Measurements from ENCODE around the gene SPSB3.
"Not testable (repeated sequence)": the region's sequence is repeated elsewhere in the genome, so short reads cannot be mapped to it uniquely, and the experiment has no call there.

The SPSB3 gene

DNA sequence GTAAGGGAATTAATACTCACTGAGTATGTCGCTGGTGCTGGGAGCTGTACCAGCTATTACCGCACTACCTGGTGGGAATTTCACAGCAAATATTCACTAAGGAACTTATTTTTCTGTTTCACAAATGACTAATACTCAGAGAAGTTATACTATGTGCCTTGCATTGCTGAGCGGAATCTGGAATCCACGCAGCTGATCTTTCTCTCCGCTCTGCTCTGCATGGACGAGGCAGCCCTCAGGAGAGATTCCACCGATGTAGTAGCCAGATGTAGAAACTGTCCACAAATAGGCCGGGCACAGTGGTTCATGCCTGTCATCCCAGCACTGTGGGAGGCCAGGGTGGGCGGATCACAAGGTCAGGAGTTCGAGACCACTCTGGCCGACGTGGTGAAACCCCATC lies 28.2 kb downstream of the SPSB3 start:
- in situ Hi-C loops (cut with HindIII; ENCODE audit: low pct_ligation_motif_present, low pct_unique_long_range_greater_than_20kb, low sequenced_read_pairs): no loop called here
- DNase-seq: no peak

DNA sequence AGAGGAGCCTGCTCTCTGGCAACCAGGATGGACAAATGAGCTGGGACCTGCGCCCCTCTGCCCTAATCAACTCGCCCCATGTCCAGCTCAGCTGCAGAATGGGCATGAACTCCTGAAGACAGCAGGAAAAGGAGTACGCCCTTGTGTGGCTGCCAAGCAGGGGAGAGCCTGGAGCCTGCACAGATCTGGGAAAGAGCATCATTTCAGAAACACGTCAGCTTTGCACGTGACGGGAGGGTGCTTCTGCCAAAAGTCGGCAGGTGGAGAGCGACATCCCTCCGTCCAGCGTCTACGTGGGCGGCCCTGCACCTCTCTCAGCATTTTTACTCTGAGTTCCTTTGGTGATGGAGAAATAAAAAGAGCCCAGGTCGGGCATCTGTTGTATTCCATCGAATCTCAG lies 29.5 kb downstream of the SPSB3 start:
- in situ Hi-C loops (cut with HindIII; ENCODE audit: low pct_ligation_motif_present, low pct_unique_long_range_greater_than_20kb, low sequenced_read_pairs): no loop called here
- no peak for DNase-seq

DNA sequence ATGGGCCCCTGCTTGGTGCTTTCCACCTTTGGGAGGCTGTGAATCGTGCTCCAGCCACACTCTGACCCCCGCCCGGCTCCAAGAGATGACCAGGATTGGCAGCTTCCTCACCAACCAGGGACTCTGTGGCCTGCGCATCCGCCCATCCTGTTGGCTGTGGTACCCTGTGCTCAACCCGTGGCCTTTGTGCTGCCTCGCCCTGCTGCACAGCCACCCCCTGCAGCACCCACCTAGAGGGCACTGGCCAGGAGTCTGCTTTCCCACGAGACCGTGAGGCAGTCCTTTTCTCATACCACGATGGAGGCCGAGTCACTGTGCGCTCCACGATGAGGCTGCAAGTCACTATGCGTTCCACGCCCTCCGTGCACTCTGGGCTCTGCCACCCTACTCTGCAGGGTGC lies 30.4 kb downstream of the SPSB3 start:
- in situ Hi-C loops (cut with HindIII; ENCODE audit: low pct_ligation_motif_present, low pct_unique_long_range_greater_than_20kb, low sequenced_read_pairs): no loop called here
- no peak for DNase-seq

DNA sequence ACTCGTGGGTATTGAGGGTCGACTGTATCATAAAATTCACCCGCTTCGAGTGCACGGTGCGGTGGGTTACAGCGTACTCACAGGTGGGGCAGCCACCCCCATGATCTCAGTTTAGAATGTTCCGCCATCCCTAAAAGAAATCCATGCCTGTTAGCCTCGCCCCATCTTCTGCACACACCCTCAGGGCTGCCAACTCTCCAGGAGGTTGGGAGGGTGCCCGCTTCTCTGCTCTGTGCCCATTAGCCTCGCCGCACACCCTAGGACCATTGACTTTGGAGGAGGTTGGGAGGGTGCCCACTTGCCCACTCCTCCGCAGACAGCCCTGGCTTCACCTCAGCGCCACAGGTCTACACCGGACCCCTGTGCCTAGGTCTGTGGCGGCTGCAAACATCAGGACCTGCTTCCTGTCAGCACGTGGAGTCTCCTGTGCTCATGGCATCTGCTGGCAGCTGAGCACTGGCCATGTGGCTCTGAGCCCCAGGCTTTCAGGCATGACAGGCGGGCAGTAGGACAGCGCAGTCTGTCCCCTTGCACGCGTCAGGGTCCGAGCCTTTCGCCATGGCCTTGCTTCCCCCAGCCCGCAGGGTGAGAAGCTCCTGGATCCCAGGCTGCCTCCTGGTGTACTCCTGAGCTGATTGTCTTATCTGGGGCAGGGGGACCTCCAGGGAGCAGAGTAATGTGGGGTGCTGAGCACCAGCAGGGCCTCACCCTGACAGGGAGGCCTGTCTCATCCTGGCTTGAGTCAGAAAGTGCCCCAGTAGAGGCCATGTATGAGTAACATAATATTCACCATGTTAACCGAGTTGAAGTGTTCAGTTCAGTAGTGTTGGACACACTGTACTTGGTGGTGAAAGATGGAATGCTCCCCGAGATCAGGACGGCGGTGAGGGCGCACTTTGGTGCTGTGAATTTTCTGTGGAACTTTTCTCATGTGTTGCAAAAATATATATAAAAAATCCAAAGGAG lies 32.9 kb downstream of the SPSB3 start:
- in situ Hi-C loops (cut with HindIII; ENCODE audit: low pct_ligation_motif_present, low pct_unique_long_range_greater_than_20kb, low sequenced_read_pairs): no loop called here
- DNase-seq: no peak

DNA sequence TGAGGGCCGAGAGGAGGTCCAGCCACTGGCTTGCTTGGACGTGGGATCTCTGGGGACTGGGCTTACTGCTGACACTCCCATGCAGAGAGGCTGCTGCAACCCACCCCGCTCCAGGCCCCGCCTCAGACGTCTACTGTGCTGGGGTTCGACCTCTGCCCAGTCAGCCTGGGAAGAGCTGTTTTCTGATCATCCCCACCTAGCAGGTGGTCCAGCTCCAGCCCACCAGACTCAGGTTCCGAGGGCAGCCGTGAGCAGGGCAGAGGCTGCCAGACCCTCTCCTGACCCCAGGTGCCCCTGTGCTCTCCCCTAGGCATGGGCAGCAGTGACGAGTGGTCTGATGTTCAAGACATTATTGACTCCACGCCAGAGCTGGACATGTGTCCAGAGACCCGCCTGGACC lies 34.4 kb downstream of the SPSB3 start:
- no peak for DNase-seq
- in situ Hi-C loops (cut with HindIII; ENCODE audit: low pct_ligation_motif_present, low pct_unique_long_range_greater_than_20kb, low sequenced_read_pairs): no loop called here

DNA sequence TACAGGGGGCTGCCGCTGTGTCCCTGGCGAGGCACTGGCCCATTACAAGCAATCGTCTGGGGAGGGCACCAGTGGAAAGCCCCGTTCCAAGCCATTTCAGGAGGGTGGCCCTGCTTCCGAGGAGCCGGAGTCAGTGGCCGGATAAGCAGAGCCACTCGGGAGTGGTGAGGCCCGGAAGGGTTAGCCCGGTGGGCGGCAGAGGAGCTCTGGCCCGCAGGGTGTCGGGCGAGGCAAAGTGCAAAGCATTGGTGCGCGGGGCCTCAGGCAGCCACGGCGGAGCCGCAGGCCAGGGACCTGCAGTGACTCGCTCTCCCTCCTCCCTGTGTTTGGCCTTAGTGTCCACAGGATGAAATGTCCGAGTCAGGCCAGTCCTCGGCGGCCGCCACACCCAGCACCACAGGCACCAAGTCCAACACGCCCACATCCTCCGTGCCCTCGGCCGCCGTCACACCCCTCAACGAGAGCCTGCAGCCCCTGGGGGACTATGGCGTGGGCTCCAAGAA lies 35.6 kb downstream of the SPSB3 start:
- DNase-seq: no peak
- in situ Hi-C loops (cut with HindIII; ENCODE audit: low pct_ligation_motif_present, low pct_unique_long_range_greater_than_20kb, low sequenced_read_pairs): no loop called here

DNA sequence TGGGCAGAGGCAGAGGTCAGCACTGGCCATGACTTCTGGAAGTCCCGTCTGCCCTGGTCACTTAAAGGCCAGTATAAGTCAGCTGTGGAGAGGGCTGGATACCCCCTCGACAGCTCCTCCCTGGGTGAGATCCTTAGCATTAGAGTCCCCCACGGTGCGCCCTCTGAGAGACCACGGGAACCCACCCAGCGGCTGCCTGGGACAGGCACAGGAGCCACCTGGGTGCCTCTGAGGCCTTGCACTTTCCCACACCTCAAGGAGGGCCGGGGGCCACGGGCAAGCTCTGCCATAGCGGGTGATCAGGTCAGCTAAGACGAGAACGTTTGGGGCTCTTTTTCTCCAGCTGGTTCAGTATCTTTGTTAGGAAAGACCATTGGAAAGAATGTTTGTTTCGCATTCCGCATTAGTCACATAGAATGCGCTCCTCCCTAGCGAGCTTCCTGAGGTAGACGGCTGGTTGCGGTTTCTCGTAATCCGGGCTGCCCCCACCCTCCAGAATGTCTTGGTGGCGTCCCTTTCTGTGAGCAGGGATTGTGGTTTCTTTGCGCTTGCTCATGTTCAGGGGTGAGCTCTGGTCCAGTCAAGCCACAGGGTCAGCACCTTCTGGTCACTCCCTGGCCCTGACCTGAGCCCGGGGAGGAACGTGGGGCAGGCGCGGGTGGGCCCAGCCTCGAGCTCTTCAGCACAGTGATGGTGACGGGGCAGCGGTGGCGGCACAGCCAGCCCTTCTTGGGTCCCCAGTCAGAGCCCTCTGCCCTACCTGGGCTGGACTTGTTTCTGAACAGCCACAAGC lies 36.3 kb downstream of the SPSB3 start:
- in situ Hi-C loops (cut with HindIII; ENCODE audit: low pct_ligation_motif_present, low pct_unique_long_range_greater_than_20kb, low sequenced_read_pairs): no loop called here

DNA sequence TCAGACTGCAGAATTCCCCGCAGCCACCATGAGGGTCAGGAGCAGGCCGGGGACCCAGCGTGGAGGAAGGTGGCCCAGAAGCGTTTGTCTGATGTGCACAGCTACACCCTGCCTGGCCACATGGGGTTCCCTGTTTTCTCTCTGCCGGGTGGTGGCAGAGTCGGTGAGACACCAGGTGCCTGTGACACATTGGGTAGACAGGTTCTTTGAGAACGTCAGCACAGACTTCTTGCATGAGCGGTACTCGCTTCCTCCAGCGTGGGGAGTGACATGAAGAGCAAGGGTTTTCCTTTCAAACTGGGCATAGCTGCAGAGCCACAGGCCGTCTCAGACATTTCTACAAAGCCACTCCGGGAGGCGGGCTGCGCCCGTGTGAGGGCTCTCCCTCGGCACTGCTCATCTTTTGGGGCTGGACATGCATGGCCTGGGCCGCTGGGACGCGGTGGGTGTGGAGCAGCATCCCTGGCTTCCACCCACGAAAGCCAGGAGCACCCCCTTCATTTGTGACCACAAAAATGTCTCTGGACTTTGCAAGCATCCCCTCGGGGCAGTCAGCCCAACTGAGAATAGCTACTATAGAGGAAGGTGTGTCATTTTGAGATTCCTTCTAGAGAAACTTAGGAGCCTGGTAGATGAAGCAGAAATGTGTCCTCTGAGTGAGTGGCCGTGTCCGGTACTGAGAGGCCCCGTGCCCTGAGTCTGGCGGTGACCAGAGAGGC lies 37.0 kb downstream of the SPSB3 start:
- DNase-seq: no peak
- in situ Hi-C loops (cut with HindIII; ENCODE audit: low pct_ligation_motif_present, low pct_unique_long_range_greater_than_20kb, low sequenced_read_pairs): no loop called here

More for the DNA sequence above, 36.3 kb downstream of the SPSB3 start:
- DNase-seq: no peak

DNA sequence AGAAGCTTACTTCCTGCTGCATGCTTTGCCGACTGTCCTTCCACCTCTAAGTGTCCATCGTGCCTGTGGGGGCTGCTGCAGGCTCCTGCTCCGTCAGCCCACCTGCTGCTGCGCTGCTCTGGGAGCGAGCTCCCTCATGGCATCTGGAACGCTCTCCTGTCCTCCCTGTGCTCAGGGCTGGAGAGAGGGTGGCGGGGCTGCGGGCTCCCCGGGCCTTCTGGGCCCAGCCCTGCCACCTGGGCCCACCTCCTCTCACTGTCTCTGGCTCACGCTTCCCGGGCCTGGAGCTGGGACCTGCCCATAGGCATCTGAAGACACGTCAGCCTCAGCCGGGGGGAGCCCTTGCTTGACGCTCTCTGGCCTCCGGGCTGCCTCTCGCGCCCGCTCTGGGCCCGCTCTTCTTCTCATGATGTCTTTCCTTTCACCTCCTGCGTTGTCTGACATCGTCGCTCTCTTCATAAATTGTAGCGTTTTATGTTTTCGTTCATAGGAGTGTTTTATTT lies 38.0 kb downstream of the SPSB3 start:
- no peak for DNase-seq

DNA sequence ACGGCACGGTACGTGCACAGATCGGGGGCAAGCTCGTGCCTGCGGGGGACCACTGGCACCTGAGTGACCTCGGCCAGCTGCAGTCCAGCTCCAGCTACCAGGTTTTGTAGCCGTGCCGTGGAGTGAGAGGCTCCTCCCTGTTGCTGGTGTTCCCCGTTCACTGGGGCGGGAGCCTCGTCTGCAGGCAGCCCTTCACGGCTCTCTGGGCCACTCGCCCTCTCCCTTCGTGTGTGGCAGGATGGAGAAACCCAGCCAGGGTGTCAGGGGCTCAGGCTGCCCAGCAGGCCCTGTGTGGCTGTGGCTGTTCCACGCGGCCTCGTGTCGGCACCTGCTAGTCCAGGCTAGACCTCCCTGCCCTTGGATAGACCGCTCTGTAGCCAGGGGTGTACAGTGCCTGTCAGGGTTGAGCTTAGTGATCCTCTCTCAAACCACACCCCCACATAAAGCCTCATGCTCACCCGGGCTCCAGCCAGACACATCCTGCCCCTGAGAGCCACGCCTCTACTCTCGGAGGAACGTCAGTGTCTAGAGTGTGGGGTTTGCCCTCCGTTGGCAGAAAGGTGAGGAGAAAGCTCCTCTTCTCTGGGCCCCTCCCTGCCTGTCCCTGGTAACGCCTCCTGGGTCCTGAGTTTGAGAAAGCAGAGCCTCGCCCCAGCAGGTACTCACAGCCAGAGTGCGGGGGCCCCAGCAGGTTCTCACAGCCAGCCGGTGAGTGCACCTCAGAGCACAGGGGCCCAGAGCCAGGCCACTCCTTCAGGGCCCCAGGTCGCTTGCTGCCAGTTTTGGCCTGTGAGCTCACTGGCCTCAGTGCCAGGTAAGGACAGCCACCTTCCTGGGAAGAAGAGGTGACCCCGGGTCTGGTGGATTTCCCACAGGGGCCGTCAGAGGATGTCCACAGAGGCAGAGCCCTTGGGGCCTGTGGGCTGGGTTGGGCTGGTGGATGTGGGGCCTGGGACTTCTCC lies 38.7 kb downstream of the SPSB3 start:
- in situ Hi-C loops (cut with HindIII; ENCODE audit: low pct_ligation_motif_present, low pct_unique_long_range_greater_than_20kb, low sequenced_read_pairs): no loop called here
- no peak for DNase-seq

More for the DNA sequence above, 38.0 kb downstream of the SPSB3 start:
- in situ Hi-C loops (cut with HindIII; ENCODE audit: low pct_ligation_motif_present, low pct_unique_long_range_greater_than_20kb, low sequenced_read_pairs): no loop called here

DNA sequence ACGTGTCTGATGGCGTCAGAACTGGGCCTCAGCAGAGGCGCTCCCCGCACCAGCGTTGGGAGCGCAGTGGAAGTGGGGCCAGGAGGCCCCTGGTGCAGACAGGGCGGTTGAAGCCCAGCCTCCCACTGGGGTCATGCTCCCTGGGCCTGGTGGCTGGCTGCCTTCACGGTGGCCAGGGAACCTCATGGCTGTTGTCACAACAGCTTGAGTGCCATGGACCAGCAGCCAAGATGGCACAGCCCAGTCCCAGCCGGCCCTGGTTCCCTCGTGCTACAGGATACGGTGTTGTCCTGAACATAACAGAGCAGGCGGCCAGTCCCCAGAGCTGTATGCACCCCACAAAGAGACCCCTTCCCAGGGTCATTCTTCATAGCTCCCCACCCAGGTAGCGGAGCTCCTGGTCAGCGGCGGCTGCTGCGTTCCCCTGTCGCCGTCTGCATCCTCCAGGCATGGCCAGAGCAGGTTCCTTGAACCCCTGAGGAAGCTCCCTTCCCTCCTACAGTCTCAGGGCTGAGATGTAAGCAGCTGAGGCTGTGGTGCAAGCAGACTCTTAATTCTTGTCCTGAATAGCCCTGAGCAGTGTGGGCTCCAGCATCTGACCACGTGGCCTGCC lies 40.7 kb downstream of the SPSB3 start:
- no peak for DNase-seq
- in situ Hi-C loops (cut with HindIII; ENCODE audit: low pct_ligation_motif_present, low pct_unique_long_range_greater_than_20kb, low sequenced_read_pairs): no loop called here

DNA sequence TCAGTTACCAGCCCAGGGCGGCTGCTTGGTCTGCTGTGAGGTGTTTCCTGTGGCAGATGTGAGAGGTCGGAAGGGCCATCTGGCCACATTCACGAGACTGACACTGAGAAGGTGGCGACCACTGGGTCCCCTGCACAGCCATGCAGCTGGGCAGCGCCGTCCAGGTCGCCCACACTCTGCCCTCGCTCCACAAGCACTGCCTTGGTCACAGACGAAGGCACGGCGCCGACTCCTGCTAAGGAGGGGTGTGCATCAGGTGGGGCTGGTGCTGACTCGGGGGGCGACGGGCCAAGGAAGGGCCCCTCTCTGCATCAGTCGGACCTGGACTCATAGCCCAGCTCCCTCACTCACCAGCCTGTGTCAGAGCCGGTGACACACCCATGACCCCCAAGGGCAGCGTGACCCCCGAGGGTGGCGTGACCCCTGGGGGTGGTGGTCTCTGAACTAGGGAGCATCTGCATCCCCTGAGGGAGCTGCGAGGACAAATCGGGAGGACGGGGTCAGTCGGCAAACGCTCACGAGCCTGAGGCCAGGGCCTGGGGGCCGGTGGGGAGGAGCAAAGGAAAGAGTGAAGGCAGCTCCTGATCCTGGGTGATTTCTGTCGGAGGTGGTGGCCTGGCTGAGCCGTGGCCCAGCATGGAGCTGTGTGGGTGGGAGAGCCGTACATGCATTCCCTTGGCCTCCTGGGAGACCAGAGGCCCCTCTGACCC lies 41.4 kb downstream of the SPSB3 start:
- in situ Hi-C loops (cut with HindIII; ENCODE audit: low pct_ligation_motif_present, low pct_unique_long_range_greater_than_20kb, low sequenced_read_pairs): no loop called here

DNA sequence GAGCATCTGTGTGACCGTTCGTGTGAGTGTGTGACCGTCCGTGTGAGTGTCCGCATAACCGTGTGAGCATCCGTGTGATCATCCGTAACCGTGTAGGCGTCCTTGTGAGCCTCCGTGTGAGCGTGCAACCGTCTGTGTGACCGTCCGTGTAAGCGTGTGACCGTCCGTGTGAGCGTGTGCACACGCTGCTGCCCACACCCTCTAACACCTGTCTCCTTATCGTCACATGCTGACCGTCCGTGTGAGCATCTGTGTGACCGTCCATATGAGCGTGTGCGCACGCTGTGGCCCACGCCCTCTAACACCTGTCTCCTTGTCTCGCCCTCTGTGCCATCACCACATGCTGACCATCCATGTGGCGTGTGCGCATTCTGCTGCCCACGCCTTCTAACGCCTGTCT lies 42.1 kb downstream of the SPSB3 start:
- in situ Hi-C loops (cut with HindIII; ENCODE audit: low pct_ligation_motif_present, low pct_unique_long_range_greater_than_20kb, low sequenced_read_pairs): no loop called here
- no peak for DNase-seq

More for the DNA sequence above, 41.4 kb downstream of the SPSB3 start:
- no peak for DNase-seq

DNA sequence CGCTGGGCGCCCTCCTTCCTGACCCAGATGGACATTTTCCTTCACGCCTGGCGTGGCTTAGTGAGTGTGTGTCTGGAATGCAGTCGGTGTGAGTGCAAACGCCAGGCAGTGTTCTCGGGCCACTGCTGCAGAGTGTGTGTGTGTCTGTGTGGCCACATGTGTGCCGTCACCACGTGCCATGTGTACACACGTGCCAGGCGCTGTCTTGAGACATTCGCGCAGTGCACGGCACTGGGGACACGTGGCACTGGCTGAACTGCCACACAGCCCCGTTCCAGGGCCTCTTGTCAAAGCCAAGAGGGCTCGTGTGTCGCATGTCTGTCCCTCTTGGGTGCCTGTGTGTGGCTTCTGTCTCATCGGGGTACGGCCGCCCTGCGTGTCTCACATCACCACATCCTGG lies 47.6 kb downstream of the SPSB3 start:
- in situ Hi-C loops (cut with HindIII; ENCODE audit: low pct_ligation_motif_present, low pct_unique_long_range_greater_than_20kb, low sequenced_read_pairs): no loop called here

DNA sequence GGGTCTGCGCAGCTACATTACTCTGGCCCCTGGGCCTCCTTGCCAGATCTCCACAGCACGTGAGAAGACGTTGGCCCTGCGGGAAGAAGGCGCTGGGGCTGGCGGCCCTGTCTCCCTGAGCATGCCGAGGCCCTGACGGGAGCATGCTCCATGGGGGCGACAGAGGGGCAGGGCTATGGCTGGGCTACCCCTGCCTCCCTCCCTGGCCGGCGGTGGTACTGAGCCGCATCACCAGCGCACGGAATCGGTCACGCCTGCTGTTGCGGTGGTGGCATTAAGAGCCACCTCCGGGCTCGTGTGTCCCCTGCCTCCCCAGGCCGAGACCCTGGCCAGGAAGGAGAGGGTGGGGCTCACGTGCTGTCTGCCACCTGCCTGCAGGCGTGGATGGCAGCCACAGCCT lies 48.2 kb downstream of the SPSB3 start:
- no peak for DNase-seq
- in situ Hi-C loops (cut with HindIII; ENCODE audit: low pct_ligation_motif_present, low pct_unique_long_range_greater_than_20kb, low sequenced_read_pairs): no loop called here

More for the DNA sequence above, 47.6 kb downstream of the SPSB3 start:
- DNase-seq: no peak

DNA sequence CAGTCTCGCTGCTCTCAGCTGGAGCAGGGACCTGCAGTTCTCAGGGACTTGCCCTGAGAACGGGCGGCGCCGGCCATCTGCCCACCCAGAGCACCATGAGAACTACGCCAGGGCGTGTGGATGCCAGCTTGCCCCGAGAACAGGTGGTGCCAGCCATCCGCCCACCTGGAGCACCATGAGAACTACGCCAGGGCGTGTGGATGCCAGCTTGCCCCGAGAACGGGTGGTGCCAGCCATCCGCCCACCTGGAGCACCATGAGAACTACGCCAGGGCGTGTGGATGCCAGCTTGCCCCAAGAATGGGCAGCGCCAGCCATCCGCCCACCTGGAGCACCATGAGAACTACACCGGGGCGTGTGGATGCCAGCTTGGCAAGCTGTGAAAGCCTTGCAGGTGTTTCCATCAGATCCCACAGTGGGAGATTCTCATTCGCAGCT lies 49.8 kb downstream of the SPSB3 start:
- DNase-seq; in situ Hi-C loops (cut with HindIII; ENCODE audit: low pct_ligation_motif_present, low pct_unique_long_range_greater_than_20kb, low sequenced_read_pairs): not testable (repeated sequence)

DNA sequence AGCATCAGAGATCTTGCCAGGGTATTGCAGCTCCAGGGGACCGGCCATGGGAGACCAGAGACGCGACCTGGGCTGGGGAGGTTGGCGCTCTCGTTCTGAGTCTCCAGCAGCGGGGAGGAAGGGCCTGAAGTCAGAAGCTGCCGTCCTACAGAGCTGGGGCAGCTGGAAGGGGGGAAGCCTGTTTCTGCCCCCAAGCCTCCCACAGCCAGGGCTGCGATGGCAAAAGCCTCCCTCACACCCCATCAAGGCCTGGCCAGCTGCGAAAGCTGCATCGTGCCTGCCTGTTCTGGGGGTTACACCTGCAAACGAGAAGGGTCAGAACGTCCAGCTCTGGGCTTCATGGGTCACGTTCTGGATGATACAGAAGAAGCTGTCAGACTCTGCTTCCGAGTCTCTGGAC lies 50.3 kb downstream of the SPSB3 start:
- in situ Hi-C loops (cut with HindIII; ENCODE audit: low pct_ligation_motif_present, low pct_unique_long_range_greater_than_20kb, low sequenced_read_pairs): no loop called here
- no peak for DNase-seq
